ENCODE measurements around the gene CCDC7.
"Not testable (repeated sequence)": the region's sequence is repeated elsewhere in the genome, so short reads cannot be mapped to it uniquely, and the experiment has no call there.

The CCDC7 gene

GRCh38 chr10:32887481-32887880 is 441.5 kb downstream of the CCDC7 start:
- DNase-seq (ENCODE audit: low read depth), result no peak

- DNase-seq (ENCODE audit: low read depth), result no peak
Measured at GRCh38 chr10:32888161-32888927, 442.4 kb downstream of the CCDC7 start.

GRCh38 chr10:32889631-32890212 is 443.8 kb downstream of the CCDC7 start:
- no peak for DNase-seq (ENCODE audit: low read depth)

- DNase-seq (ENCODE audit: low read depth), result no peak
Measured at GRCh38 chr10:32890444-32890843, 444.5 kb downstream of the CCDC7 start.

GRCh38 chr10:32891261-32891660 is 445.3 kb downstream of the CCDC7 start:
- no peak for DNase-seq (ENCODE audit: low read depth)

GRCh38 chr10:32893434-32893833 is 447.5 kb downstream of the CCDC7 start:
- DNase-seq (ENCODE audit: low read depth), result no peak

GRCh38 chr10:32893916-32894664 is 448.1 kb downstream of the CCDC7 start:
- DNase-seq (ENCODE audit: low read depth), result no peak

GRCh38 chr10:32895200-32895968 is 449.4 kb downstream of the CCDC7 start:
- DNase-seq (ENCODE audit: low read depth), result not testable (repeated sequence)

GRCh38 chr10:32901815-32902214 is 455.9 kb downstream of the CCDC7 start:
- DNase-seq (ENCODE audit: low read depth), result no peak

GRCh38 chr10:32905466-32905865 is 459.5 kb downstream of the CCDC7 start:
- DNase-seq (ENCODE audit: low read depth), result no peak

GRCh38 chr10:32906595-32906994 is 460.7 kb downstream of the CCDC7 start:
- no peak for DNase-seq (ENCODE audit: low read depth)

GRCh38 chr10:32909456-32909855 is 463.5 kb downstream of the CCDC7 start:
- DNase-seq (ENCODE audit: low read depth), result no peak

GRCh38 chr10:32909970-32910369 is 464.0 kb downstream of the CCDC7 start:
- DNase-seq (ENCODE audit: low read depth), result not testable (repeated sequence)

- DNase-seq (ENCODE audit: low read depth), result no peak
Measured at GRCh38 chr10:32911285-32912016, 465.5 kb downstream of the CCDC7 start.

GRCh38 chr10:32917817-32918216 is 471.9 kb downstream of the CCDC7 start:
- DNase-seq (ENCODE audit: low read depth), result not testable (repeated sequence)

GRCh38 chr10:32922170-32922569 is 476.2 kb downstream of the CCDC7 start:
- DNase-seq (ENCODE audit: low read depth), result no peak

- no peak for DNase-seq (ENCODE audit: low read depth)
Measured at GRCh38 chr10:32923134-32923533, 477.2 kb downstream of the CCDC7 start.

GRCh38 chr10:32923849-32924248 is 477.9 kb downstream of the CCDC7 start:
- no peak for DNase-seq (ENCODE audit: low read depth)
